Brain pericyte (primary cell): ENCODE results near the gene SELENOI.
"Not testable (repeated sequence)": the region's sequence is repeated elsewhere in the genome, so short reads cannot be mapped to it uniquely, and the experiment has no call there.

ENCODE experiments used
- DNase-seq: peaks from one replicate; pipeline ENCODE4 v3.0.0-alpha.2; 2012; ENCODE audit warnings: low read depth, low spot score

The SELENOI gene

DNA sequence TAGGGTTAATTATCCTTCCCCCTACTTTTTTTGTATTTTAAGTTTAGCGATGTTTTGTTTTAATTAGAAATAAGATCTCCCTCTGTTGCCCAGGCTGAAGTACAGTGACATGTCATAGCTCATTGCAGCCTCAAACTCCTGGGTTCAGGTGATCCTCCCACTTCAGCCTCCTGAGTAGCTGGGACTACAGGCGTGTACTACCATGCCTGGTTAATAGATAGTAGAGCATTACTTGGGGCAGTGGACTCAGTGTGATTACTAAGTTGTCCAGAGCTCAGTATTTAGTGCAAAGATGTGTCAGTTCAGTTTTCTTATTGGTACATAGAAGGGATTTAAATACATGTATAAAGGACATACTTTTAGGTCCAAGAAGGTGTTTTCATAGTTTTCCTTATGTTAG lies 10.2 kb downstream of the SELENOI start:
- DNase-seq, result no peak

- no peak for DNase-seq
Observed at GRCh38 chr2:26356771-26357170, 10.8 kb downstream of the SELENOI start.

- DNase-seq, result no peak
Observed at GRCh38 chr2:26359886-26360473, 14.0 kb downstream of the SELENOI start.

DNA sequence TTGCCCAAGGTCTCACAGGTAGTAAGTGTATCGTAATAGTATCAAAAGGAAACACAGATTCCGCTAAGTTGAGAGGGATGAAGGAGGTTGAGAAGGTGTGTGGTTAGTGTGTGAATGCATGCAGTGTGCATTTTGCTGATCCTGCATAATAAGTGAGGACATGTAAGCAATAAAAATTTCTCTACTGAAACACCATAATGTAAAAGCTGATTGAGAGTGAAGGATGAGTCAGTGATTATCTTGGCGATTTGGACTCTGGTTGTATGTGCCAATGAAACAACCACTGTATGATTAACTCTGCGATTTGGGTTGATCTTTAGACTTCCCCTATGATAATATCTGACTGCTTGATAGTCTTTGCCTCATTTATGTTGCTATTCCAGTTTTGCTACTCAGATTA lies 17.4 kb downstream of the SELENOI start:
- no peak for DNase-seq

DNA sequence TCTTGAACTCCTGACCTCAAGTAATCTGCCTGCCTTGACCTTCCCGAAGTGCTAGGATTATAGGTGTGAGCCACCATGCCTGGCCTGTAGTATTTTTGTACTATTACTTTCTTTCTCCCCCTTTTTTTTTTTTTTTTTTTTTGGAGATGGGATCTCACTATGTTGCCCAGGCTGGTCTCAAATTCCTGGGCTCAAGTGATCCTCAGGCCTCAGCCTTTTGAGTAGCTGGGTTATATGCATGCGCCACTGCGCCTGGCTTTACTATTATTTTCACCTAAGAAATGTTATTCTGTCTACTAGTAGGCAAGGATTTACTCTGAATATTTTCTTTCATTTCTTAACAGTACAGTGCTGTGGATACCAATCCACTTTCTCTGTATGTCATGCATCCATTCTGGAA lies 18.0 kb downstream of the SELENOI start:
- no peak for DNase-seq

GRCh38 chr2:26364669-26365068 lies 18.7 kb downstream of the SELENOI start:
- no peak for DNase-seq

GRCh38 chr2:26366957-26367356 lies 21.0 kb downstream of the SELENOI start:
- DNase-seq, result no peak

- not testable (repeated sequence) for DNase-seq
Observed at GRCh38 chr2:26369664-26370063, 23.7 kb downstream of the SELENOI start.

- DNase-seq, result not testable (repeated sequence)
Observed at GRCh38 chr2:26370909-26371308, 25.0 kb downstream of the SELENOI start.

GRCh38 chr2:26376799-26377198 lies 30.9 kb downstream of the SELENOI start:
- DNase-seq, result no peak

DNA sequence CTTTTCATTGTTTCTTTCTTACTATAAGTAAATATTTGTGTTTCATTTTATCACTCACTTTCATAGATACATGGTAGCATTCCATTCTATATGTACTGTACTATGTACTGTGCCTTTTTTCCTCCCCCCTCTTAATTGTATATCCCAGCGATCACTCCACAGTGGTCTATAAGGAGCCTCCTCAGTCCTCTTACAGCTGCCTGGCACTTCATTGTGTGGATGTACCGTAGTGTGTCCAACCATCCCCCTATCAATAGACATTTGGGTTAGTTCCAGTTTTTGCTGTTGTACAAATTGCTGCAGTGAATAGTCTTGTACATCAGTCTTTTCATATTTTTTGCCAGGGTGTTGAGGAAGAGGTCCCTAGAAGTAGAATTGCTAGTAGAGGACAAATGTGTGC lies 34.3 kb downstream of the SELENOI start:
- no peak for DNase-seq

- no peak for DNase-seq
Observed at GRCh38 chr2:26382564-26382963, 36.6 kb downstream of the SELENOI start.

- no peak for DNase-seq
Observed at GRCh38 chr2:26384183-26384582, 38.2 kb downstream of the SELENOI start.

- no peak for DNase-seq
Observed at GRCh38 chr2:26384597-26384996, 38.7 kb downstream of the SELENOI start.

DNA sequence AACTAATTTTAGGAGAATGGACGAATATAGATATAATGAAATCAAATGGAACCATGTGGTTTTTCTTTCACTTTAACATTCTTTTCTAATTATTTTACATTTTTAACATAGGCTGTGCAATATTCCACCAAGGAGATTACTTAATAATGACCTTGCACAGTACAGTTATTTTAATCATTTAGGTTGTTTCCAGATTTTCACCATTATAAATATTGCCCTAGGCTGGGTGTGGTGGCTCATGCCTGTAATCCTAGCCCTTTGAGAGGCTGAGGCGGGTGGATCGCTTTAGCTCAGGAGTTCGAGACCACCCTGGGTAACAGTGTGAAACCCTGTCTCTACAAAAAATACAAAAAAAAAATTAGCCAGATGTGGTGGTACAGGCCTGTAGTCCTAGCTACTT lies 41.2 kb downstream of the SELENOI start:
- no peak for DNase-seq

DNA sequence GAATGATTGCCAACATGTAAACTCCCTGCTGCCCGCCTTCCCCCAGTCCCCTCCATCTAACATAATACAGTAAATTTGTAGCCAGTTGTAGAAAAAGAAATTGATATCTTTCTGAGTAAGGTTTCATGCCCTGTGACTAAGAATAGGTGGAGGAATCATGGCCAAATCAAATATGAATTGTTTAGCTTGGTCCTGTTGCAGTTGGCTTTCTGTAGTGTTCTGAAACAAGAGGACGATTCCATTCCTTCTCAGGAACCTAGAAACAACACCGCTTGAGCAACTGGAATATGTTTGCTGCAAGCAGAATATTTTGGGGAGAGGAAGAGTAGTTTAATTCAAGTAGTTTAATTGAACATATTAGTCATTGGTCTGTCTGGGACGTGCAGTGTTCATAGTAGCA lies 48.8 kb downstream of the SELENOI start:
- no peak for DNase-seq

DNA sequence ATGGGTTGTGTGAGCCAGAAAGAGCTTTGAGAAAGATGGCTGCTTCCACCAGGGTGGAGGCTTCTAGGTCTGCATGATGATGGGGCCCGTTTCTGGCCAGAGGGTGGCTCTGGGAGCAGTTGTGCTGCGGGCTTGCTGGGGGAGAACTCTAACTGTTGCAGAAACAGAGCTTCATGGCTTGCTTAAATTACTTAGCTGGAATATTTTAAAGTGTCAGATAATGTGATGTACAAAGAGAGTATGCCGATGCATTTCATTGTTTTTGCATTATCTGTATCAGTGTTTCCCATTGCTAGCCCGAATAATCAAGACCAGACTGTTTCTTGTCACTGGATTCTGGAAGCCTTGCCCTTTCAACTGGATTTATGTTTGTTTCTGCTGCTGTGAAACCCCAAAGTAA lies 49.5 kb downstream of the SELENOI start:
- DNase-seq, result no peak

- DNase-seq, result no peak
Observed at GRCh38 chr2:26396734-26397298, 50.9 kb downstream of the SELENOI start.

DNA sequence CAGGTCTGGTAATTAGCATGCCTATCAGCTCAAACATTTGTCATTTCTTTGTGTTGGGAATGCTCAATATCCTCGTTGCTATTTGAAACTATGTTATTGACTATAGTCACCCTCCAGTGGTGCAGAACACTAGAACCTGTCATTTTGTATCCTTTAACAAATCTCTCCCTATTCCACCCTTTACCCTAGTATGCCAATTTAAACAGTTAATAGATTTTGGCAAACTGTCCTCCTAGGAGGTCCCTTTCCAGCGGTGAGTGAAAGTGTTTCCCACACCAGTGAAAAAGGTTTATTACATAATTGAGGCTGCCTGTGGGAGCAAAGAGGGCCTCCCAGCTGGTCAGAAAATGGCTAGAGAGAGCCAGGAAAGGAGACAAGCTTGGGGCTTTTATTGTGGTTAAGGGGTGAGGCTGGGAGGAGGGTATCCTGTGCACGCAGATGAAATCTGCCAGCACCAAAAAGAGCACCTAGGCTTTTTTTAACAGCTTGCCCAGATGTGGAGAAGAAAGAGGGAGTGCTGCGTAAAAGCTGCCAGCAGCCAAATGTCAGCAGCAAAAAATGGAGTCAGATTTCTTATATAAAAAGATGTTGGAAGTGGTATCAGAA lies 53.9 kb downstream of the SELENOI start:
- no peak for DNase-seq

GRCh38 chr2:26400723-26401122 lies 54.8 kb downstream of the SELENOI start:
- no peak for DNase-seq

GRCh38 chr2:26401739-26402541 lies 56.0 kb downstream of the SELENOI start, which contains the start of gene DRC1:
DRC1 (plus strand) TSS chr2:26401920; CDS start chr2:26401990, 70 bp downstream.
- no peak for DNase-seq

GRCh38 chr2:26407526-26407925 lies 61.6 kb downstream of the SELENOI start:
- no peak for DNase-seq

GRCh38 chr2:26409785-26410184 lies 63.8 kb downstream of the SELENOI start:
- DNase-seq, result no peak
